LNCaP clone FGC (cell line): ENCODE results near the gene CEP290.

Experiments
- DNase-seq: peaks from one replicate; pipeline ENCODE4 v3.0.0-alpha.2; 2011; ENCODE audit warnings: low read depth
- H3K4me3 ChIP-seq: 2 replicates; pipeline ENCODE4 v1.5.1; 2011; ENCODE audit warnings: mild to moderate bottlenecking, low read depth, low read length, control low read depth
- TF ChIP-seq, protein P1 (sequence below): IDR thresholded peaks from 2 replicates; pipeline ENCODE4 v1.5.1; 2012; ENCODE audit warnings: mild to moderate bottlenecking; ENCODE audit not compliant: control insufficient read depth, insufficient read depth; ENCODE audit errors: extremely low read depth

Gene CEP290

DNA sequence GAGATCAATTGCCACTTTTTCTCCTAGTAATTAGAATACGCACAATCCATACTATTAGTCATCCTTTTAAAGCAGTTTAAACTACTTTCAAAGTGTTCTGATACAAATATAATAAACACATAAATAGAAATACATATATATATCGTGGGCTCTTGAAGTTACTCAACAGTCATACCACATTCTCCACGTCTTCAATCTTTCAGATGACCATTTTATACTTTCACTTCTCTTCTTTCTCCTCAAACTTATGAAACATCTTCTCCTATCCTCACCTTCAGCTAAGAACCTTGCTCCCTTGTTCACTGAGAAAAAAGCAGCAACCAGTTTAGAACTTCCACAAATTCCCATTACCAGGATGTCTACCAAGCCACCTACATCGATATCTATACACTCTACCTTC lies 19.2 kb downstream of the CEP290 start:
- TF ChIP-seq, protein P1, sequence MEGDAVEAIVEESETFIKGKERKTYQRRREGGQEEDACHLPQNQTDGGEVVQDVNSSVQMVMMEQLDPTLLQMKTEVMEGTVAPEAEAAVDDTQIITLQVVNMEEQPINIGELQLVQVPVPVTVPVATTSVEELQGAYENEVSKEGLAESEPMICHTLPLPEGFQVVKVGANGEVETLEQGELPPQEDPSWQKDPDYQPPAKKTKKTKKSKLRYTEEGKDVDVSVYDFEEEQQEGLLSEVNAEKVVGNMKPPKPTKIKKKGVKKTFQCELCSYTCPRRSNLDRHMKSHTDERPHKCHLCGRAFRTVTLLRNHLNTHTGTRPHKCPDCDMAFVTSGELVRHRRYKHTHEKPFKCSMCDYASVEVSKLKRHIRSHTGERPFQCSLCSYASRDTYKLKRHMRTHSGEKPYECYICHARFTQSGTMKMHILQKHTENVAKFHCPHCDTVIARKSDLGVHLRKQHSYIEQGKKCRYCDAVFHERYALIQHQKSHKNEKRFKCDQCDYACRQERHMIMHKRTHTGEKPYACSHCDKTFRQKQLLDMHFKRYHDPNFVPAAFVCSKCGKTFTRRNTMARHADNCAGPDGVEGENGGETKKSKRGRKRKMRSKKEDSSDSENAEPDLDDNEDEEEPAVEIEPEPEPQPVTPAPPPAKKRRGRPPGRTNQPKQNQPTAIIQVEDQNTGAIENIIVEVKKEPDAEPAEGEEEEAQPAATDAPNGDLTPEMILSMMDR, result no peak
- no peak overlapping the region for H3K4me3 ChIP-seq
- DNase-seq, result no peak

DNA sequence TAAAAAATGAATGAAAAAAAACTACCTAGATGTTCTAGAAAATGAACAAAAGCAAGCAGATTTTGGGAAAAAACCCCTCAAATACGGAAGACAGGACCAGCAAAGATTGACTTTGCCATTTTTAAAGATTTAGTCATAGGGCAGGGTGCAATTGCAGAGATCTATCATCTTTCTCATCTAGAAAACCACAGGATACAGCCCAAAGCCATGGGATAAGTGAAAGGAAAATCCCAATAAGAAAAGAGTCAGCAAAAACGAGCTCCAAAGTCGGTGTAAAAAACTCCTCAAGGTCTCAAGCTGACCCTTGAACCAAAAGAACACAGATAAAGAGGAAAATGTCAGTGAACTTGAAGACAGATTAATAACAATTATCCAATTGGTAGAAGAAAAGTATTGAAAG lies 28.0 kb downstream of the CEP290 start:
- TF ChIP-seq, protein P1, result no peak

DNA sequence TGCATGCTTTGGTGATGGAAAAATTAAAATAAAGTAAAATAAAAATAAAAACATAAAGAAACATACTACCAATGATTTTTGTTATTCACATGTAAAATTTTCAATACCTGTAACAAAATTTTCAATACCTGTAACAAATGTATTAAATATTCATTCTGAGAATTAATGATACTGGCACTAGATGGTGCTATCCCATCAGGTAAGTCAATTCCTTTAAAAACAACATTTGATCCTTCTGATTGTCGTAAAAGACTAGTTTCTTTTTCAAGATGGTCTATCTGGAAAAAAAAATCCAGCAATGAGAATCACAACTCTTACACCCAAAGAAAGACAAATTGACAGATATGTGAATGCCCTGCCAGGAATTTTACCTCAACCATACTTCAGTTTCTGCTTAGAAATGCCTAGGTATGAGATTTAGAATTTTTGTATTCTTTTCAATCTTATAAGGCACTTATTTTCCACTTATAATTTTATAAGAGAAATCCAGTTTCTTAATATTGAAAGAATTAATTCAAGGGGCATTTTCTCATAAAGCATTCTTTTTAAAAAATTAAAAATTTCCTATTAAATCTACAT lies 30.7 kb downstream of the CEP290 start:
- peak overlapping the region; percentile 31 for H3K4me3 ChIP-seq
- TF ChIP-seq, protein P1, result peak; percentile 54
- peak; percentile 67 for DNase-seq

More for the DNA sequence above, 28.0 kb downstream of the CEP290 start:
- no peak for DNase-seq
- H3K4me3 ChIP-seq, result no peak overlapping the region

DNA sequence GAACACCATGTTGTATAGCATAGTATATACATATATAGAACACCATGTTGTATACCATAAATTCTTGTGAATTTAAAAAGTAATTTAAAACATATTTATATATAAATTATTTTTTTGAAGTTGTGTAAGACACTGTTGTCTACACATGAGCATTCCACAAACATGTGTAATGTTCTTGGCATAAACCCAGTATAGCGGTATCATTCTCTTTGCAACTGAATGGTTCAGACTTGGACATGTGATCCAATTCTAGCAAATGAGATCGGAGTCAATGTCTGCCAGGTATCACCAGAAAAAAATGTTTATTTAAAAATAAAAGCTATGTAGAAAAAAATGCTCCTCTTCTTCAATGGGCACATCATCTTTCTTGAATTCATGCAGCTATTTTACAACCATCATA lies 33.9 kb downstream of the CEP290 start:
- no peak for DNase-seq
- no peak overlapping the region for H3K4me3 ChIP-seq
- TF ChIP-seq, protein P1, result no peak

DNA sequence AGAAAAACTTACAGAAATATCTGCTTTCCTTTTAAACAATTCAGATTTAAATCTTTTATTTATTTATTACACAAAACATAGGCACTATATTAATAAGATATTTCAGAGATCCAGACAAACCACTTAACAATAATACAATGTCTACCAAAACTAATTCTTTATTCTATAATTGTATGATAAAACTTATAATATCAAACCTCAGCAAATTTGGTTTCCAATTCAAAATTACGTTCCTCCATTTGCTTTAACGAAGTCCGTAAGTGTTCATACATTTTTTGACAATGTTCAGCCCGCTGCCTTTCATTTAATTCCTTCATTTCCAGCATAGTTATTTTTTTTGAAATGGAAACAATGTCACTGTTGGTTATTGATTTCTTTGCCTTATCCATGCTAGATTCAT lies 48.3 kb downstream of the CEP290 start:
- DNase-seq, result no peak
- TF ChIP-seq, protein P1, result no peak
- H3K4me3 ChIP-seq, result no peak overlapping the region

DNA sequence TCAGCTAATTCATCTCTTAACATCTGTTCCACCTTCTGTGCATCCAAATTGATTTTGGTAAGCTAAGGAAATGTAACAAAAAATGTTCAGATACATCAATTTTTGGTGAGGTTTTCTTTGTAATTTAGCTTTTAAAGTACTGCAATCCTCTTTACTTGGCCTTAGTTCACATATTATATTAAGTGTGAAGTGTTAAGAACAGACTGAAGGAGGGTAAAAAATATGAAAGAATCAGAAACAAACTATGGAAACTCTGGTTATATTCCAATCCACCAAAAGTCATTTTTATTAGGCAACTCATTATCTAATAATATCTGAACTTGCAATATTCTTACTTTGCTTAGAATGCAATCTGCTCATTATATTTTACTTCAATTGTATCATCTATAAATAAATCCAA lies 49.1 kb downstream of the CEP290 start:
- DNase-seq, result no peak
- H3K4me3 ChIP-seq, result no peak overlapping the region
- TF ChIP-seq, protein P1, result no peak

DNA sequence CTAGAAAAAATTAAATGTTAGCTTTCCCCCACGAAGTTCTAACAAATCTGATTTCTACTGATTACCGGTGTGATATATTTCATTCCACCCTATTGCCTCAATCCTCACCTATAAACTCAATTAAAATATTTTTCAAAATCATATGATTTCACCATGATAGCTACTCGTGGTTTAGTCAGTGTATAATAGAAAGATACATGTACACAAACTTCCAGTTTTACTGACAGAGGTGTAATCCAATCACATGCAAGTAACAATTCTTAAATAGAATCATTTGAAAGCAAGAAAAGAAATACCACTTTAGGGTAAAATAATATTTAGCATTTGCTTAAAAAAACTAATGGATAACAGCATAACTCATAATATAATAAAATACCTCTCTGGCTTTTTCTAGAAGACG lies 57.7 kb downstream of the CEP290 start:
- no peak overlapping the region for H3K4me3 ChIP-seq
- no peak for DNase-seq
- TF ChIP-seq, protein P1, result no peak
